ENCODE measurements around the gene DCAF8L2.
"Not testable (repeated sequence)": the region's sequence is repeated elsewhere in the genome, so short reads cannot be mapped to it uniquely, and the experiment has no call there.

Gene DCAF8L2

GRCh38 chrX:27671234-27671633 is 81.1 kb downstream of the DCAF8L2 start:
- TF ChIP-seq CTCF (IDR thresholded peaks at IDR 0.05; ENCODE audit: extremely low read depth, missing control alignments) = no peak
- no peak for DNase-seq (ENCODE audit: low spot score)

GRCh38 chrX:27674491-27674890 is 84.3 kb downstream of the DCAF8L2 start:
- no peak for DNase-seq (ENCODE audit: low spot score)
- no peak for TF ChIP-seq CTCF (IDR thresholded peaks at IDR 0.05; ENCODE audit: extremely low read depth, missing control alignments)

DNA sequence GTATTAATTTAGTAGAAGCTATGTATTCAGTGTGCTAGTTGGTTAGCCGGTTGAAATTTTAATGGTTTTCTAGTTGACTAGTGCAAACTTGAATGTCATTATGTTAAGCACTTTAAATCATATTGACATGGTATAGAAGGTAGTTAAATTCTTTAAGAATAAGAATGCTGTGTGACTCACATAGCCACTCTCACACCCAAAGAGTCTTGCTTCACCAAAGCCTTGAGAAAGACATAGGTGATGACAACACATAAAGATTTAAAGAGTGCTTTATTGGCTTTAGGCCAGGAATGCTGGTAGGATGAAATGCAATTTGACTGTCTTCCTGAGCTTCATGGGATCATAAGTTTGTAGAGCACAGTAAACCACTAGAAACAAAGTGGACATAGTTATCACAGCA is 85.3 kb downstream of the DCAF8L2 start:
- DNase-seq (ENCODE audit: low spot score) = no peak
- no peak for TF ChIP-seq CTCF (IDR thresholded peaks at IDR 0.05; ENCODE audit: extremely low read depth, missing control alignments)

DNA sequence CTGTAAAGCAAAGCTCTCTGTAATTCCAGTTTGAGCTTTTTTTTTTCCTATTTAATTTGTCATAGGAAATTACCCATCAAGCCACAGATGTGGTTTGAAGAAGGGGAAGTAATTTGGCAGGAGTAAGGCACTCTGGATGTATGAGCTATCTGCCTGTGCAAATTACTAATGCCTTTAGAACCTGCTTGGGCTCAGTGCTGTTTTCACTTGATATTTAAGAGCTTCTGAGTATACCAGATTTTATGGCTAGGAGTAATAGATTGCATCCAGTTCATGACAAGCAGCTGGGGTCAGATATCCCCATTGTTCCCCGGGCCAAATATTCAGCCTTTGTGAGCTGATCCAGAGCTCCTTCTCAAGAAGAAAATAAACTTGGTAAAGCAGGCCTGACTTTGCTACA is 89.1 kb downstream of the DCAF8L2 start:
- DNase-seq (ENCODE audit: low spot score) = no peak
- no peak for TF ChIP-seq CTCF (IDR thresholded peaks at IDR 0.05; ENCODE audit: extremely low read depth, missing control alignments)

DNA sequence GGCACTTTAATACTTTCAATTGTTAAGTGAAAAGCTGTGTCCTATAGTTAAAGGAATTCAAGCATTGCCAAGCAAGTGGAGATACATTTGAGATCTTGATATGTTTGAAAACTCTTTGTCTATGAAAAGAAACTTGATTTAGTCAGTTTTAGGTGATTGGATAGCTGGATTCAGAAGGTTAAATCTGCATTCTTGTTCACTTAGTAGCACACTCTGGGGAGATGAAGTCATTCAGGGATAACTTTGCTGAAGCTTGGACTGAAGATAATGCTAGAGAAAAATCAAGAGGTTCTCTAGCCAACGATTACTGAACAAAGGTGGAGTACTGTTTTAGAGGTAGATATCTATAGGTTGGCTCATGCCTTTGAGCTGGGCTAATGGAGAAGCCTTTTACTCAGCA is 90.6 kb downstream of the DCAF8L2 start:
- DNase-seq (ENCODE audit: low spot score) = no peak
- TF ChIP-seq CTCF (IDR thresholded peaks at IDR 0.05; ENCODE audit: extremely low read depth, missing control alignments) = no peak

DNA sequence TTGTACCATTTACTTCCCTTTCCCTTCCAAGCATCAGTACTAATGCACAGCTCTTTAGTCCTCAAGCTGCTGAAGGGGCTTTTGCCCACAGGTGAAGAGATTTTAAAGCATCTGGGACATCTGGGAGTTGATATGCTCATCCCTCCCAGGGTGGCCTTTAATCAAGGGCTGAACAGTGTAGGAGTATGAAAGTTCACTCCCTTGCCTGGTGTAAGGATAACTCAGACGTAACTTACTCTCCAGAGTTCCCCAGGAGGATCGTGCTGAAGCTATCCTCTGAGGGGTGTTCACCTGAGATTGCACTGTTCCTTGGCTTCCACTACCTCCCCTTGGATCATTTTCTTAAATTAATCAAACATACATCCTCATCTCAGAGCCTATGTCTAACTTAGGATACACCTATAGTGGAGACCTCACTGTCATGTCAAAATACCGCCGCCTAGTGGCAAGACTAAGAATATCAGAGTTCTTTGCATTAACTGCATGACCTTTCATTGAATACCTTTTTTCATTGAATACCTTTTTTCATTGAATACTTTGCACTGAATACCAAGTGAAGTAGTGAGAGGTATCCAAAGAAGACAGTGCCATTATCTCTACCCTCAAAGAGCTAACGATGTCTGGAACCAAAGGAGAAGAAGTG is 93.5 kb downstream of the DCAF8L2 start:
- TF ChIP-seq CTCF (IDR thresholded peaks at IDR 0.05; ENCODE audit: extremely low read depth, missing control alignments) = peak; percentile 6
- not testable (repeated sequence) for DNase-seq (ENCODE audit: low spot score)

- DNase-seq (ENCODE audit: low spot score) = no peak
- TF ChIP-seq CTCF (IDR thresholded peaks at IDR 0.05; ENCODE audit: extremely low read depth, missing control alignments) = no peak
These were observed 104.5 kb downstream of the DCAF8L2 start for GRCh38 chrX:27694667-27695066.
